ENCODE data around the gene INPP5A.

- no peak for TF ChIP-seq EZH2 (IDR thresholded peaks at IDR 0.05; ENCODE audit: borderline replicate concordance)
- TF ChIP-seq CTCF (IDR thresholded peaks at IDR 0.05; ENCODE audit: poor library complexity): no peak
Measured at GRCh38 chr10:132657748-132658147, 120.2 kb downstream of the INPP5A start.
